ENCODE data around the gene EHD1. TPM values are rescaled to one million over a fixed set of nuclear protein-coding genes. Genes with fewer than 3 reads are reported as not detected.

EHD1 gene
- total and polyA plus RNA-seq, 2 of the 4 experiments (the other 2 are of a cell fraction): 107 to 209 TPM

GRCh38 chr11:64879244-64879900, 951 bp upstream of the EHD1 start:
- CTCF ChIA-PET: interaction anchor here (0.6 kb wide), 1 partner anchor 253 kb away, joined by 3 read pairs; no protein-coding TSS in a partner anchor
- 0 out of 3 replicates have a peak overlapping the region, but pooled peaks have one; percentile 8 for H2BK15ac ChIP-seq (ENCODE audit: low read depth, low read length)
- no peak for TF ChIP-seq CHD1 (IDR thresholded peaks at IDR 0.05; ENCODE audit: low read depth, low read length)
- TF ChIP-seq FOS (IDR thresholded peaks at IDR 0.05; ENCODE audit: low read depth, low read length): no peak
- no peak for TF ChIP-seq USF2 (IDR thresholded peaks at IDR 0.05; ENCODE audit: low read depth, low read length)
- TF ChIP-seq RFX5 (IDR thresholded peaks at IDR 0.05; ENCODE audit: low read depth, low read length): no peak
- TF ChIP-seq RCOR1 (IDR thresholded peaks at IDR 0.05; ENCODE audit: insufficient replicate concordance, low read length): no peak
- no peak for TF ChIP-seq MAZ (IDR thresholded peaks at IDR 0.05; ENCODE audit: borderline replicate concordance, low read depth, low read length)
- no peak for TF ChIP-seq NFE2L2 (IDR thresholded peaks at IDR 0.05; ENCODE audit: low read depth, low read length)
- no peak for TF ChIP-seq ELK1 (IDR thresholded peaks at IDR 0.05; ENCODE audit: borderline replicate concordance, low read depth, low read length)
- TF ChIP-seq CTCF (conservative IDR thresholded peaks at IDR 0.05; ENCODE audit: low read depth, low read length): no peak
- TF ChIP-seq BHLHE40 (IDR thresholded peaks at IDR 0.05; ENCODE audit: low read depth, low read length): no peak
- no peak for TF ChIP-seq SMC3 (IDR thresholded peaks at IDR 0.05; ENCODE audit: low read depth, low read length)
- TF ChIP-seq RAD21 (IDR thresholded peaks at IDR 0.05; ENCODE audit: low read length): no peak
- no peak for TF ChIP-seq CEBPB (IDR thresholded peaks at IDR 0.05; ENCODE audit: low read depth, low read length)
- no peak for TF ChIP-seq POLR2A (IDR thresholded peaks at IDR 0.05; ENCODE audit: low read depth, low read length)
- no peak for TF ChIP-seq MAFK (IDR thresholded peaks at IDR 0.05; ENCODE audit: low read depth, low read length)

More at GRCh38 chr11:64879244-64879900, 951 bp upstream of the EHD1 start:
- peaks cover 34% of the 10 kb centered on the region for H4K20me1 ChIP-seq (ENCODE audit: insufficient read depth, low read length)
- no TSS peak for BruUV-seq (replicated peaks)
- H3K4ac ChIP-seq (ENCODE audit: low read depth, low read length): peak overlapping the region; percentile 83
- peak overlapping the region; percentile 68 for H3K4me3 ChIP-seq (ENCODE audit: insufficient read depth, low read depth, low read length)
- peak overlapping the region; percentile 79 for H3K56ac ChIP-seq (ENCODE audit: extremely low read depth, insufficient read depth, low read length)
- peak overlapping the region; percentile 88 for H3K23ac ChIP-seq (ENCODE audit: low read depth, low read length)
- H3K27me3 ChIP-seq (ENCODE audit: control insufficient read depth, insufficient read depth, low read length): no peaks in the 10 kb centered on the region
- dilution Hi-C loops (cut with HindIII; ENCODE audit: low sequenced_read_pairs, unreplicated experiment): no loop called here
- POLR2A ChIA-PET (ENCODE audit: unreplicated experiment): no interaction called here
- intact Hi-C loops (cut with micrococcal nuclease): loop anchor here (2.0 kb wide), 1 partner anchor 15 kb away; no protein-coding TSS in a partner anchor
- peak overlapping the region; percentile 88 for H3K14ac ChIP-seq (replicated peaks; ENCODE audit: low read depth, low read length)
- peak overlapping the region; percentile 49 to 93 for H4K8ac ChIP-seq (ENCODE audit: low read depth in 2 of 2, low read length in 2 of 2)
- peaks cover 16% of the 10 kb centered on the region; the same call in 1 of the 2 replicates for H3K9me1 ChIP-seq (ENCODE audit: insufficient read depth, low read length)
- H2BK5ac ChIP-seq (ENCODE audit: low read depth, low read length, poor library complexity, severe bottlenecking): peak overlapping the region; percentile 21
- H3K4me2 ChIP-seq (ENCODE audit: low read depth, low read length): peak overlapping the region; percentile 94
- peak overlapping the region; percentile 81 for H2AK5ac ChIP-seq (ENCODE audit: low read depth, low read length)
- WGBS, 2 experiments (ENCODE audit: extremely low coverage in 2 of 2, insufficient read length in 1 of 2): 100% methylated on average over 2 of the region's 16 CpGs; no CpG with 5 or more reads in 1 of the 2 experiments
- no peaks in the 10 kb centered on the region for H3K9me3 ChIP-seq (ENCODE audit: control insufficient read depth, insufficient read depth, low read length)
- peak overlapping the region; percentile 75 for H3K9ac ChIP-seq (ENCODE audit: low read depth, low read length)
- peaks cover 12% of the 10 kb centered on the region for H3K36me3 ChIP-seq (ENCODE audit: control insufficient read depth, insufficient read depth, low read length)
- peak overlapping the region; percentile 53 for H3K27ac ChIP-seq (ENCODE audit: insufficient read depth, low read length)
- DNase-seq: no peak
- H2BK120ac ChIP-seq (ENCODE audit: low read depth, low read length): peak overlapping the region; percentile 55
- ATAC-seq (ENCODE audit: low read depth): no peak
- peak overlapping the region; percentile 78 for H2AK9ac ChIP-seq (replicated peaks; ENCODE audit: low read depth, low read length, poor library complexity)
- peak overlapping the region; percentile 80 for H4K91ac ChIP-seq (ENCODE audit: insufficient read depth, low read depth, low read length)
- no peak overlapping the region for H2BK20ac ChIP-seq (ENCODE audit: low read depth, low read length)
- peaks cover 15% of the 10 kb centered on the region for H3K4me1 ChIP-seq (ENCODE audit: control insufficient read depth, insufficient read depth, low read length)
- in situ Hi-C loops (cut with MboI; ENCODE audit: low sequenced_read_pairs): no loop called here
- peaks cover 6 to 38% of the 10 kb centered on the region in 2 experiments; a peak in 3 of 4 replicates for H3K79me1 ChIP-seq (ENCODE audit: low read depth in 1 of 2, low read length in 2 of 2)
- H3K18ac ChIP-seq (ENCODE audit: low read depth, low read length): peak overlapping the region; percentile 31
- peak overlapping the region; percentile 86 for H2AFZ ChIP-seq (replicated peaks; ENCODE audit: low read length, poor library complexity)
- H4K5ac ChIP-seq (ENCODE audit: low read depth, low read length): peak overlapping the region; percentile 65

Measured in IMR-90 (cell line).